H9 (cell line): ENCODE results near the gene TNFAIP3. TPM values are rescaled to one million over a fixed set of nuclear protein-coding genes. Genes with fewer than 3 reads are reported as not detected.

Experiments used
- DNase-seq: peaks from one replicate; pipeline ENCODE4 v3.0.0-alpha.2; 2017
- H2AFZ ChIP-seq: one replicate; pipeline ENCODE4 v1.6.1; 2013; ENCODE audit warnings: mild to moderate bottlenecking, low read length, control low read depth, moderate library complexity
- H2AK5ac ChIP-seq: 2 replicates; pipeline ENCODE4 v1.6.1; 2013; ENCODE audit warnings: low read length, control low read depth, mixed read lengths; ENCODE audit not compliant: insufficient read length
- H2BK120ac ChIP-seq: one replicate; pipeline ENCODE4 v1.6.1; 2013; ENCODE audit warnings: low read depth, mild to moderate bottlenecking, low read length, control low read depth, inconsistent platforms; ENCODE audit not compliant: poor library complexity, severe bottlenecking
- H2BK12ac ChIP-seq: 2 replicates; pipeline ENCODE4 v1.6.1; 2013; ENCODE audit warnings: low read length, control low read depth, mixed read lengths, low read depth; ENCODE audit not compliant: insufficient read length
- H2BK15ac ChIP-seq: 2 replicates; pipeline ENCODE4 v1.6.1; 2013; ENCODE audit warnings: low read depth, low read length, control low read depth
- H2BK20ac ChIP-seq: one replicate; pipeline ENCODE4 v1.6.1; 2013; ENCODE audit warnings: low read depth, mild to moderate bottlenecking, low read length, control low read depth, inconsistent platforms; ENCODE audit not compliant: poor library complexity, severe bottlenecking
- H2BK5ac ChIP-seq: 2 replicates; pipeline ENCODE4 v1.6.1; 2013; ENCODE audit warnings: low read length, control low read depth, mixed read lengths; ENCODE audit not compliant: insufficient read length
- H3K14ac ChIP-seq: 2 replicates; pipeline ENCODE4 v1.6.1; 2013; ENCODE audit warnings: low read length, control low read depth; ENCODE audit not compliant: insufficient read depth
- H3K18ac ChIP-seq: 2 replicates; pipeline ENCODE4 v1.6.1; 2013; ENCODE audit warnings: low read depth, mild to moderate bottlenecking, mixed read lengths, low read length, control low read depth; ENCODE audit not compliant: insufficient read length
- H3K23ac ChIP-seq: 2 replicates; pipeline ENCODE4 v1.6.1; 2013; ENCODE audit warnings: low read length, control low read depth, mixed read lengths, low read depth; ENCODE audit not compliant: insufficient read length
- H3K23me2 ChIP-seq: 2 replicates; pipeline ENCODE4 v1.6.1; 2013; ENCODE audit warnings: low read depth, mild to moderate bottlenecking, mixed read lengths, low read length, control low read depth; ENCODE audit not compliant: insufficient read length, poor library complexity, severe bottlenecking
- H3K27ac ChIP-seq: 2 replicates; pipeline ENCODE4 v1.5.1; 2013; ENCODE audit warnings: low read length, control low read depth, mixed read lengths, low read depth; ENCODE audit not compliant: insufficient read length
- H3K27me3 ChIP-seq: 2 replicates; pipeline ENCODE4 v1.6.1; 2013; ENCODE audit warnings: low read length, control low read depth, inconsistent platforms; ENCODE audit not compliant: insufficient read depth
- H3K4ac ChIP-seq: 2 replicates; pipeline ENCODE4 v1.6.1; 2013; ENCODE audit warnings: low read depth, mild to moderate bottlenecking, control low read depth, inconsistent platforms, low read length, moderate library complexity
- H3K4me1 ChIP-seq: 2 replicates; pipeline ENCODE4 v1.6.1; 2013; ENCODE audit warnings: low read length, control low read depth, inconsistent platforms; ENCODE audit not compliant: insufficient read depth
- H3K4me2 ChIP-seq: 2 replicates; pipeline ENCODE4 v1.6.1; 2013; ENCODE audit warnings: low read length, control low read depth, mixed read lengths; ENCODE audit not compliant: insufficient read length, insufficient read depth
- H3K56ac ChIP-seq: 2 replicates; pipeline ENCODE4 v1.6.1; 2013; ENCODE audit warnings: low read depth, mild to moderate bottlenecking, mixed read lengths, low read length, control low read depth; ENCODE audit not compliant: insufficient read length
- H3K79me1 ChIP-seq: 2 replicates; pipeline ENCODE4 v1.6.1; 2013; ENCODE audit warnings: low read depth, mild to moderate bottlenecking, moderate library complexity, low read length, control low read depth, inconsistent platforms; ENCODE audit not compliant: insufficient read depth, poor library complexity, severe bottlenecking
- H3K79me2 ChIP-seq: 2 replicates; pipeline ENCODE4 v1.6.1; 2013; ENCODE audit warnings: low read length, control low read depth, inconsistent platforms; ENCODE audit not compliant: insufficient read depth
- H3K9ac ChIP-seq: 2 replicates; pipeline ENCODE4 v1.6.1; 2013; ENCODE audit warnings: low read length, control low read depth, mixed read lengths; ENCODE audit not compliant: insufficient read length; ENCODE audit errors: extremely low read depth
- H3K9me3 ChIP-seq: one replicate; pipeline ENCODE4 v1.6.1; 2013; ENCODE audit warnings: low read depth, low read length, inconsistent platforms; ENCODE audit not compliant: control insufficient read depth
- H3T11ph ChIP-seq: one replicate; pipeline ENCODE4 v1.6.1; 2013; ENCODE audit warnings: mild to moderate bottlenecking, low read length, control low read depth, inconsistent platforms
- H4K20me1 ChIP-seq: one replicate; pipeline ENCODE4 v1.6.1; 2013; ENCODE audit not compliant: control insufficient read depth, insufficient read length, insufficient read depth
- H4K5ac ChIP-seq: 2 replicates; pipeline ENCODE4 v1.6.1; 2013; ENCODE audit warnings: low read depth, mild to moderate bottlenecking, mixed read lengths, low read length, control low read depth; ENCODE audit not compliant: insufficient read length
- H4K8ac ChIP-seq: replicated peaks from 2 replicates; pipeline ENCODE4 v1.6.1; 2013; ENCODE audit warnings: low read length, control low read depth, mixed read lengths, low read depth; ENCODE audit not compliant: insufficient read length
- H4K91ac ChIP-seq: 2 replicates; pipeline ENCODE4 v1.6.1; 2013; ENCODE audit warnings: low read depth, mild to moderate bottlenecking, moderate library complexity, mixed read lengths, low read length, control low read depth; ENCODE audit not compliant: insufficient read length
- H3K27ac Mint-ChIP-seq, 3 experiments: 2 replicates in 2 of 3; 3 replicates in 1 of 3; pipeline ENCODE4 v1.8.0; 2020 to 2021; ENCODE audit warnings: mixed read lengths in 3 of 3, mild to moderate bottlenecking in 1 of 3, moderate library complexity in 1 of 3
- H3K27me3 Mint-ChIP-seq: 2 replicates; pipeline ENCODE4 v1.8.0; 2021; ENCODE audit warnings: low read depth, mild to moderate bottlenecking, moderate library complexity, mixed read lengths
- H3K36me3 Mint-ChIP-seq, 3 experiments: 2 replicates in 2 of 3; 3 replicates in 1 of 3; pipeline ENCODE4 v1.8.0; 2020 to 2021; ENCODE audit warnings: low read depth in 3 of 3, mixed read lengths in 3 of 3; ENCODE audit not compliant: insufficient read depth in 1 of 3
- H3K4me1 Mint-ChIP-seq, 2 experiments: 2 replicates each; pipeline ENCODE4 v1.8.0; 2020; ENCODE audit warnings: mixed read lengths in 2 of 2
- H3K4me3 Mint-ChIP-seq, 2 experiments: 2 replicates in 1 of 2; 3 replicates in 1 of 2; pipeline ENCODE4 v1.8.0; 2020 to 2021; ENCODE audit warnings: mild to moderate bottlenecking in 2 of 2, mixed read lengths in 2 of 2, moderate library complexity in 1 of 2
- H3K9me3 Mint-ChIP-seq, 2 experiments: 2 replicates in 1 of 2; 3 replicates in 1 of 2; pipeline ENCODE4 v1.8.0; 2020; ENCODE audit warnings: mild to moderate bottlenecking in 2 of 2, mixed read lengths in 2 of 2, moderate library complexity in 1 of 2
- WGBS: extraction: QIAGEN DNeasy Blood & Tissue Kit; methylation state at CpG from one replicate; pipeline ENCODE4 v1.1.7; 2013; ENCODE audit warnings: missing lambda C conversion rate, low lambda C conversion rate, mixed read lengths; ENCODE audit not compliant: insufficient read length; ENCODE audit errors: extremely low coverage; 5-methylcytosine and 5-hydroxymethylcytosine counted together
- total RNA-seq: library from RNA; stranded (reverse); gene quantifications from 2 replicates; pipeline ENCODE4 v1.2.1, GENCODE V29; 2021
- TF ChIP-seq, protein P1 (sequence below): fragments of 200-600 bp; sonication (generic); conservative IDR thresholded peaks from 3 replicates; pipeline ENCODE4 v1.8.0; 2021; ENCODE audit warnings: antibody characterized with exemption, mild to moderate bottlenecking

Gene TNFAIP3
- total RNA-seq, 1 experiment from 2014 or later: 3.7 TPM

GRCh38 chr6:137877113-137877512 lies 10.1 kb downstream of the TNFAIP3 start:
- no peak overlapping the region for H2AFZ ChIP-seq
- H2BK120ac ChIP-seq: no peak overlapping the region
- H3K79me2 ChIP-seq: no peaks in the 10 kb centered on the region
- H3K18ac ChIP-seq: no peak overlapping the region
- H3K79me1 ChIP-seq: no peaks in the 10 kb centered on the region
- no peak overlapping the region for H3K4me3 Mint-ChIP-seq
- DNase-seq: no peak
- no peak overlapping the region for H3T11ph ChIP-seq
- H3K27me3 Mint-ChIP-seq: peaks cover 5% of the 10 kb centered on the region; the same call in 1 of the 2 replicates
- no peak overlapping the region for H3K56ac ChIP-seq
- no peak overlapping the region for H2BK5ac ChIP-seq
- H4K91ac ChIP-seq: no peak overlapping the region
- H3K23ac ChIP-seq: no peak overlapping the region
- peaks cover 5% of the 10 kb centered on the region; the same call in 1 of the 2 replicates for H3K4me1 ChIP-seq
- no peaks in the 10 kb centered on the region for H3K27me3 ChIP-seq
- H3K36me3 Mint-ChIP-seq: peaks cover 0 to 30% (median 0%) of the 10 kb centered on the region in 3 experiments; a peak in 4 of 7 replicates
- H2BK12ac ChIP-seq: no peak overlapping the region
- no peak overlapping the region for H2BK20ac ChIP-seq
- no peak overlapping the region for H4K5ac ChIP-seq
- H4K8ac ChIP-seq: no peak overlapping the region
- no peak overlapping the region for H3K9ac ChIP-seq
- TF ChIP-seq, protein P1, sequence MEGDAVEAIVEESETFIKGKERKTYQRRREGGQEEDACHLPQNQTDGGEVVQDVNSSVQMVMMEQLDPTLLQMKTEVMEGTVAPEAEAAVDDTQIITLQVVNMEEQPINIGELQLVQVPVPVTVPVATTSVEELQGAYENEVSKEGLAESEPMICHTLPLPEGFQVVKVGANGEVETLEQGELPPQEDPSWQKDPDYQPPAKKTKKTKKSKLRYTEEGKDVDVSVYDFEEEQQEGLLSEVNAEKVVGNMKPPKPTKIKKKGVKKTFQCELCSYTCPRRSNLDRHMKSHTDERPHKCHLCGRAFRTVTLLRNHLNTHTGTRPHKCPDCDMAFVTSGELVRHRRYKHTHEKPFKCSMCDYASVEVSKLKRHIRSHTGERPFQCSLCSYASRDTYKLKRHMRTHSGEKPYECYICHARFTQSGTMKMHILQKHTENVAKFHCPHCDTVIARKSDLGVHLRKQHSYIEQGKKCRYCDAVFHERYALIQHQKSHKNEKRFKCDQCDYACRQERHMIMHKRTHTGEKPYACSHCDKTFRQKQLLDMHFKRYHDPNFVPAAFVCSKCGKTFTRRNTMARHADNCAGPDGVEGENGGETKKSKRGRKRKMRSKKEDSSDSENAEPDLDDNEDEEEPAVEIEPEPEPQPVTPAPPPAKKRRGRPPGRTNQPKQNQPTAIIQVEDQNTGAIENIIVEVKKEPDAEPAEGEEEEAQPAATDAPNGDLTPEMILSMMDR: no peak
- H3K27ac ChIP-seq: no peak overlapping the region
- H3K23me2 ChIP-seq: no peaks in the 10 kb centered on the region
- H3K14ac ChIP-seq: no peak overlapping the region
- no peak overlapping the region for H3K4me2 ChIP-seq
- H3K4ac ChIP-seq: no peak overlapping the region
- no peaks in the 10 kb centered on the region for H3K9me3 ChIP-seq
- H3K9me3 Mint-ChIP-seq: no peaks in the 10 kb centered on the region
- H2AK5ac ChIP-seq: no peak overlapping the region
- no peak overlapping the region; a peak in 1 of 7 replicates for H3K27ac Mint-ChIP-seq
- no peaks in the 10 kb centered on the region for H4K20me1 ChIP-seq
- no peak overlapping the region for H2BK15ac ChIP-seq
- WGBS: no CpG with 5 or more reads among the region's 3 CpGs
- H3K4me1 Mint-ChIP-seq: peaks cover 18 to 19% of the 10 kb centered on the region in 2 experiments
